ENCODE measurements around the gene GID8. TPM values are rescaled to one million over a fixed set of nuclear protein-coding genes. Genes with fewer than 3 reads are reported as not detected.

GID8 gene
- total and polyA plus RNA-seq, 2 of the 13 experiments (the other 11 are each of a cell fraction or from before 2014, with no cell fraction given): 39.6 to 59.8 TPM

DNA sequence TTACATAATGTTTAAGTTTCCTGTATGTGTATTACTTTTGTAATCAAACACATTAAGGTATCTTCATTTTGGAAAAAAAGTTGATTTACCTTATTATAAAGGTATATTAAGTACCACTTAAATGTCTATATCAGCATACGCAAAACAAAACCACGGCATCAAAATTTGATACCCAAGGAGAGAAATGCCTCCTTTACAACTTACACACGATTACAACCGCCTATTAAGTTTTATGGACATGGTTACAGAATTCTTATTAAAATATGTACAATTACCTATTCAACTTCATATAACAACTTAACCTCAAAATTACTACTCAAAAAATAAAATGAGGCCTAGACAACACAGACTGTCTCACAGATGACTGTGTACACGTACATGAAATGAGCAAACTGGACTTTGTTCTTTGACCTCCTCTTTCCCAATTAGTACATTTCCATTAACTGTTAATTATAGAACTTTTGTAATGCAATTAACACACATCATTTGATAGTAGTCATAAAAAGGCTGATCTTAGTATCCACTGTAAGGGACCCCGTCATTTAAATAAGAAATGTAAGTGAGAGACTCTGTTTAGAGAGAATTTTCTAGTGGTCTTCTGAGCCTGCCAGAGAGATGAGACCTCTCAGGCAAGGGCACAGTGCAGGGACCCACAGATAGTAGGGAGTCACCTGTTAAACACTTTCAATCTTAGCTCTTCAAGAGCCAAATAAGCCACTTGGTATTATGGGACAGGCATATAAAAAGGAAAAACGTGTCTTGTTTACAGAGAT, 14.1 kb upstream of the GID8 start (continued):
- TF ChIP-seq ZNF784 (CRISPR knock-in tag; IDR thresholded peaks at IDR 0.05; ENCODE audit: borderline replicate concordance) (no peak), JUN (CRISPR knock-in tag; IDR thresholded peaks at IDR 0.05) (0 out of 2 replicates have a peak, but pooled peaks have one; percentile 7), ZNF484 (CRISPR knock-in tag; IDR thresholded peaks at IDR 0.05; ENCODE audit: borderline replicate concordance, low read depth) (no peak), ATF7-NPFF (CRISPR knock-in tag; IDR thresholded peaks at IDR 0.05; ENCODE audit: low read depth) (no peak), FOXP1 (IDR thresholded peaks at IDR 0.05) (no peak), FOXP1 (CRISPR knock-in tag; IDR thresholded peaks at IDR 0.05) (peak; percentile 88), ZNF558 (CRISPR knock-in tag; IDR thresholded peaks at IDR 0.05; ENCODE audit: borderline replicate concordance) (no peak), YY1 (IDR thresholded peaks at IDR 0.05; ENCODE audit: insufficient read depth, insufficient replicate concordance, low read depth, low read length) (no peak), DDIT3 (CRISPR knock-in tag; IDR thresholded peaks at IDR 0.05) (no peak), ZNF644 (CRISPR knock-in tag; IDR thresholded peaks at IDR 0.05; ENCODE audit: low read depth) (peak; percentile 16; the same call in 1 of the 2 replicates), SP140L (CRISPR knock-in tag; IDR thresholded peaks at IDR 0.05; ENCODE audit: borderline replicate concordance) (no peak; the same call in 1 of the 2 replicates), SKI (IDR thresholded peaks at IDR 0.05; ENCODE audit: partially characterized antibody) (peak; percentile 79), CSRNP1 (CRISPR knock-in tag; IDR thresholded peaks at IDR 0.05) (peak; percentile 66), PLRG1 (conservative IDR thresholded peaks at IDR 0.05) (no peak), ZNF251 (CRISPR knock-in tag; IDR thresholded peaks at IDR 0.05) (no peak), MEF2D (CRISPR knock-in tag; IDR thresholded peaks at IDR 0.05) (peak; percentile 16; the same call in 1 of the 2 replicates), ZNF737 (CRISPR knock-in tag; IDR thresholded peaks at IDR 0.05; ENCODE audit: borderline replicate concordance) (no peak), ZNF451 (CRISPR knock-in tag; IDR thresholded peaks at IDR 0.05) (no peak)
- TF ChIP-seq, protein P1, sequence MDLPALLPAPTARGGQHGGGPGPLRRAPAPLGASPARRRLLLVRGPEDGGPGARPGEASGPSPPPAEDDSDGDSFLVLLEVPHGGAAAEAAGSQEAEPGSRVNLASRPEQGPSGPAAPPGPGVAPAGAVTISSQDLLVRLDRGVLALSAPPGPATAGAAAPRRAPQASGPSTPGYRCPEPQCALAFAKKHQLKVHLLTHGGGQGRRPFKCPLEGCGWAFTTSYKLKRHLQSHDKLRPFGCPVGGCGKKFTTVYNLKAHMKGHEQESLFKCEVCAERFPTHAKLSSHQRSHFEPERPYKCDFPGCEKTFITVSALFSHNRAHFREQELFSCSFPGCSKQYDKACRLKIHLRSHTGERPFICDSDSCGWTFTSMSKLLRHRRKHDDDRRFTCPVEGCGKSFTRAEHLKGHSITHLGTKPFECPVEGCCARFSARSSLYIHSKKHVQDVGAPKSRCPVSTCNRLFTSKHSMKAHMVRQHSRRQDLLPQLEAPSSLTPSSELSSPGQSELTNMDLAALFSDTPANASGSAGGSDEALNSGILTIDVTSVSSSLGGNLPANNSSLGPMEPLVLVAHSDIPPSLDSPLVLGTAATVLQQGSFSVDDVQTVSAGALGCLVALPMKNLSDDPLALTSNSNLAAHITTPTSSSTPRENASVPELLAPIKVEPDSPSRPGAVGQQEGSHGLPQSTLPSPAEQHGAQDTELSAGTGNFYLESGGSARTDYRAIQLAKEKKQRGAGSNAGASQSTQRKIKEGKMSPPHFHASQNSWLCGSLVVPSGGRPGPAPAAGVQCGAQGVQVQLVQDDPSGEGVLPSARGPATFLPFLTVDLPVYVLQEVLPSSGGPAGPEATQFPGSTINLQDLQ (CRISPR knock-in tag; IDR thresholded peaks at IDR 0.05): no peak
- TF ChIP-seq, protein P2, sequence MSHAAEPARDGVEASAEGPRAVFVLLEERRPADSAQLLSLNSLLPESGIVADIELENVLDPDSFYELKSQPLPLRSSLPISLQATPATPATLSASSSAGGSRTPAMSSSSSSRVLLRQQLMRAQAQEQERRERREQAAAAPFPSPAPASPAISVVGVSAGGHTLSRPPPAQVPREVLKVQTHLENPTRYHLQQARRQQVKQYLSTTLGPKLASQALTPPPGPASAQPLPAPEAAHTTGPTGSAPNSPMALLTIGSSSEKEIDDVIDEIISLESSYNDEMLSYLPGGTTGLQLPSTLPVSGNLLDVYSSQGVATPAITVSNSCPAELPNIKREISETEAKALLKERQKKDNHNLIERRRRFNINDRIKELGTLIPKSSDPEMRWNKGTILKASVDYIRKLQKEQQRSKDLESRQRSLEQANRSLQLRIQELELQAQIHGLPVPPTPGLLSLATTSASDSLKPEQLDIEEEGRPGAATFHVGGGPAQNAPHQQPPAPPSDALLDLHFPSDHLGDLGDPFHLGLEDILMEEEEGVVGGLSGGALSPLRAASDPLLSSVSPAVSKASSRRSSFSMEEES (CRISPR knock-in tag; IDR thresholded peaks at IDR 0.05): peak; percentile 46
- TF ChIP-seq, protein P3, sequence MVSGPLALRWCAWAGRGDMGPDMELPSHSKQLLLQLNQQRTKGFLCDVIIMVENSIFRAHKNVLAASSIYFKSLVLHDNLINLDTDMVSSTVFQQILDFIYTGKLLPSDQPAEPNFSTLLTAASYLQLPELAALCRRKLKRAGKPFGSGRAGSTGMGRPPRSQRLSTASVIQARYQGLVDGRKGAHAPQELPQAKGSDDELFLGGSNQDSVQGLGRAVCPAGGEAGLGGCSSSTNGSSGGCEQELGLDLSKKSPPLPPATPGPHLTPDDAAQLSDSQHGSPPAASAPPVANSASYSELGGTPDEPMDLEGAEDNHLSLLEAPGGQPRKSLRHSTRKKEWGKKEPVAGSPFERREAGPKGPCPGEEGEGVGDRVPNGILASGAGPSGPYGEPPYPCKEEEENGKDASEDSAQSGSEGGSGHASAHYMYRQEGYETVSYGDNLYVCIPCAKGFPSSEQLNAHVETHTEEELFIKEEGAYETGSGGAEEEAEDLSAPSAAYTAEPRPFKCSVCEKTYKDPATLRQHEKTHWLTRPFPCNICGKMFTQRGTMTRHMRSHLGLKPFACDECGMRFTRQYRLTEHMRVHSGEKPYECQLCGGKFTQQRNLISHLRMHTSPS (CRISPR knock-in tag; IDR thresholded peaks at IDR 0.05; ENCODE audit: low read depth): no peak
